Measurements from ENCODE around the gene ERI3. TPM values are rescaled to one million over a fixed set of nuclear protein-coding genes. Genes with fewer than 3 reads are reported as not detected.

ERI3 gene
- total RNA-seq, 1 experiment from 2014 or later = 52.8 TPM

GRCh38 chr1:44259090-44259489 is 96.0 kb downstream of the ERI3 start:
- in situ Hi-C loops (cut with HindIII; ENCODE audit: low pct_unique_long_range_greater_than_20kb, low sequenced_read_pairs) = no loop called here
- DNase-seq (ENCODE audit: low read depth, low spot score) = no peak

GRCh38 chr1:44256762-44257554 is 98.1 kb downstream of the ERI3 start:
- no peak for DNase-seq (ENCODE audit: low read depth, low spot score)
- in situ Hi-C loops (cut with HindIII; ENCODE audit: low pct_unique_long_range_greater_than_20kb, low sequenced_read_pairs) = no loop called here

GRCh38 chr1:44254392-44254910 is 100.6 kb downstream of the ERI3 start:
- in situ Hi-C loops (cut with HindIII; ENCODE audit: low pct_unique_long_range_greater_than_20kb, low sequenced_read_pairs) = no loop called here
- no peak for DNase-seq (ENCODE audit: low read depth, low spot score)

- in situ Hi-C loops (cut with HindIII; ENCODE audit: low pct_unique_long_range_greater_than_20kb, low sequenced_read_pairs) = no loop called here
- no peak for DNase-seq (ENCODE audit: low read depth, low spot score)
Measured at GRCh38 chr1:44251989-44252671, 102.9 kb downstream of the ERI3 start.

- DNase-seq (ENCODE audit: low read depth, low spot score) = no peak
- in situ Hi-C loops (cut with HindIII; ENCODE audit: low pct_unique_long_range_greater_than_20kb, low sequenced_read_pairs) = no loop called here
Measured at GRCh38 chr1:44251486-44251885, 103.6 kb downstream of the ERI3 start.

GRCh38 chr1:44250068-44250781 is 104.8 kb downstream of the ERI3 start:
- in situ Hi-C loops (cut with HindIII; ENCODE audit: low pct_unique_long_range_greater_than_20kb, low sequenced_read_pairs) = no loop called here
- no peak for DNase-seq (ENCODE audit: low read depth, low spot score)

- no peak for DNase-seq (ENCODE audit: low read depth, low spot score)
- in situ Hi-C loops (cut with HindIII; ENCODE audit: low pct_unique_long_range_greater_than_20kb, low sequenced_read_pairs) = no loop called here
Measured at GRCh38 chr1:44249543-44249942, 105.5 kb downstream of the ERI3 start.

GRCh38 chr1:44246806-44247205 is 108.3 kb downstream of the ERI3 start:
- DNase-seq (ENCODE audit: low read depth, low spot score) = no peak
- in situ Hi-C loops (cut with HindIII; ENCODE audit: low pct_unique_long_range_greater_than_20kb, low sequenced_read_pairs) = no loop called here

- in situ Hi-C loops (cut with HindIII; ENCODE audit: low pct_unique_long_range_greater_than_20kb, low sequenced_read_pairs) = no loop called here
- DNase-seq (ENCODE audit: low read depth, low spot score) = no peak
Measured at GRCh38 chr1:44244986-44245385, 110.1 kb downstream of the ERI3 start.

- in situ Hi-C loops (cut with HindIII; ENCODE audit: low pct_unique_long_range_greater_than_20kb, low sequenced_read_pairs) = no loop called here
Measured at GRCh38 chr1:44243782-44244495, 111.1 kb downstream of the ERI3 start.

GRCh38 chr1:44242746-44243145 is 112.3 kb downstream of the ERI3 start:
- in situ Hi-C loops (cut with HindIII; ENCODE audit: low pct_unique_long_range_greater_than_20kb, low sequenced_read_pairs) = no loop called here
- DNase-seq (ENCODE audit: low read depth, low spot score) = no peak

More at GRCh38 chr1:44243782-44244495, 111.1 kb downstream of the ERI3 start:
- no peak for DNase-seq (ENCODE audit: low read depth, low spot score)

- in situ Hi-C loops (cut with HindIII; ENCODE audit: low pct_unique_long_range_greater_than_20kb, low sequenced_read_pairs) = no loop called here
- no peak for DNase-seq (ENCODE audit: low read depth, low spot score)
Measured at GRCh38 chr1:44240802-44241671, 114.0 kb downstream of the ERI3 start.

GRCh38 chr1:44239961-44240371 is 115.1 kb downstream of the ERI3 start:
- in situ Hi-C loops (cut with HindIII; ENCODE audit: low pct_unique_long_range_greater_than_20kb, low sequenced_read_pairs) = no loop called here
- no peak for DNase-seq (ENCODE audit: low read depth, low spot score)

GRCh38 chr1:44239331-44239960 is 115.6 kb downstream of the ERI3 start:
- in situ Hi-C loops (cut with HindIII; ENCODE audit: low pct_unique_long_range_greater_than_20kb, low sequenced_read_pairs) = no loop called here
- DNase-seq (ENCODE audit: low read depth, low spot score) = no peak

GRCh38 chr1:44238660-44239059 is 116.4 kb downstream of the ERI3 start:
- DNase-seq (ENCODE audit: low read depth, low spot score) = no peak
- in situ Hi-C loops (cut with HindIII; ENCODE audit: low pct_unique_long_range_greater_than_20kb, low sequenced_read_pairs) = no loop called here

- peak; percentile 35 for DNase-seq (ENCODE audit: low read depth, low spot score)
- in situ Hi-C loops (cut with HindIII; ENCODE audit: low pct_unique_long_range_greater_than_20kb, low sequenced_read_pairs) = no loop called here
Measured at GRCh38 chr1:44237721-44238457, 117.2 kb downstream of the ERI3 start.
